Left renal pelvis (tissue), 4 donors: Measurements from ENCODE around the gene KCNJ13. TPM values are rescaled to one million over a fixed set of nuclear protein-coding genes. Genes with fewer than 3 reads are reported as not detected.

Source experiments
- DNase-seq, 4 donors: peaks; one replicate each; pipeline ENCODE4 v3.0.0-alpha.2; 2013; ENCODE audit warnings: low read depth in 4 of 4, low spot score in 3 of 4
- polyA plus RNA-seq, 4 donors: library from polyadenylated mRNA; unstranded; fragments of 120-200 nt; gene quantifications; one replicate each; pipeline ENCODE4 v1.2.1, GENCODE V29; 2013; ENCODE audit not compliant: insufficient read length in 4 of 4

The KCNJ13 gene
- 1 to 10 TPM in 3 of 4 donors, under 1 TPM in 1; 0.35 to 2.5 (median 2.3) TPM for polyA plus RNA-seq

DNA sequence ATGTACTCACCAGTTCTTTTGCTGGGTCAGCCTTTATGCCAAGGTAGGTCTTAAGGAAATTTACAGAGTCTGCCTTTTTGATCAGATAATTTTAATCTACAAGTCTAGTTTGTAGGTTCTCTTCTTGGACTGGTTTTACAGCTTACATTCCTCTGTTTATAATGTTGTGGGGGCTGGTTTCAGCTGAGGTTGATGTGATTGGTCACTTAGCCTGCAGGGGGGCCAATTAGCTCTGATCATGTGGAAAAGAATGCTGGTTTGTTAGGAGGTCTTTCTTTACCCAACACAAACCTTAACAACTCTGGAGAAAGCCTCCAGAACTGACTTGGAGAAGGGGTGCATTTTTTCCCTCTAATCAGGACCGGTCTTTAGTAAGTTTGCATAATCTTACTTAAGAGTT, at the start of gene KCNJ13:
Gene KCNJ13 (minus strand): TSS at position 131 of the 400 bp plus-strand sequence. CDS start 5,203 bp downstream, outside the sequence.
- DNase-seq, result peak in 1 of 4 donors; percentile 19

GRCh38 chr2:232817756-232818155, 41.4 kb upstream of the KCNJ13 start:
- DNase-seq, result no peak

GRCh38 chr2:232816657-232817056, 40.3 kb upstream of the KCNJ13 start:
- DNase-seq, result no peak

- DNase-seq, result no peak
These were observed 39.2 kb upstream of the KCNJ13 start for GRCh38 chr2:232815569-232815968.

- no peak for DNase-seq
These were observed 34.1 kb upstream of the KCNJ13 start for GRCh38 chr2:232810444-232810843.

DNA sequence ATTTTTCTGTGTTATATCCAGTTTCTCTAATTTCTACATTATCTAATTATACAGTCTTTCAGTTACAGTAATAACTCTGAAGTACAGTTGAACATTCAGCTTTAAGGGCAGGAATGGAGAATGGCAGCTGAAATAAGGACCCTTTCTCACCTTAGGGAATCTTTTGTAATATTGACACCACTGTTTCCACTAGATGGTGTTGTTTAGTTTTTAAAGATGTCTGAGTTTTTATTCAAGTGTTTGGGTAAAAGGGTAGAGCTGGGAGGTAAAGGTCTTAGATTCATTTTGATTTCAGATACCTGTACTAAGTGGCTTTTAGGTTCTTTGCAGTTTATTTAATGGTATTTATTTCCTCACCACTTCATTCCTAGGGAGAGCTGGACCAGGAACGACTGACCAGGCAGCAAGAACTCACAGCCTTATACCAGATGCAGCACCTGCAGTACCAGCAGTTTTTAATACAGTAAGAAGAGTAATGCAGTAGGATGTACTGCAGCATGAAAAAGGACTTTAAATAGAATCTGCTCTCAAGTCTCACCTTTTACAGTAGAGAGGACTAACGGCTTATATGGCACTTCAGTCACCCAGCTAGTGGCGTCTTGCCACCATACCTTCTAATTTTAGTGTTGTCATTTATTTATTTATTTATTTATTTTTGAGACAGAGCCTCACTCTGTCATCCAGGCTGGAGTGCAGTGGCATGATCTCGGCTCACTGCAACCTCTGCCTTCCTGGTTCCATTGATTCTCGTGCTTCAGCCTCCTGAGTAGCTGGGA, 33.2 kb upstream of the KCNJ13 start:
- DNase-seq, result no peak

DNA sequence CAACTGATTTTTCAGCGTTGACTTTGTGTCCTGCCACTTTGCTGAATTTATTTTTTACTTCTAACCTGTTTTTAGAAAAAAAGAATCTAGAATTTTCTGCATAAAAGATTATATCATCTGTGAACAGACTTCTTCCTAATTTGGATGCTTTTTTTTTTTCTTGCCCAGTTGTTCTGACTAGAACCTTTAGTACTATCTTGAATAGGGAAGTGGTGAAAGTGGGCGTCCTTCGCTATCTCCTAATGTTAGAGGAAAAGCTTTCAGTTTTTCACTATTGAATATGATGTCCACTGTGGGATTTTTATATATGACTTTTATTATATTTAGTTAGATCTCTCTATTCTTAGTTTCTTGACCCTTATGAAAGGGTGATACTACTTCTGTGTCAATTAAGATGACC, 25.7 kb upstream of the KCNJ13 start:
- DNase-seq, result no peak

- no peak for DNase-seq
These were observed 23.8 kb upstream of the KCNJ13 start for GRCh38 chr2:232800166-232800565.

DNA sequence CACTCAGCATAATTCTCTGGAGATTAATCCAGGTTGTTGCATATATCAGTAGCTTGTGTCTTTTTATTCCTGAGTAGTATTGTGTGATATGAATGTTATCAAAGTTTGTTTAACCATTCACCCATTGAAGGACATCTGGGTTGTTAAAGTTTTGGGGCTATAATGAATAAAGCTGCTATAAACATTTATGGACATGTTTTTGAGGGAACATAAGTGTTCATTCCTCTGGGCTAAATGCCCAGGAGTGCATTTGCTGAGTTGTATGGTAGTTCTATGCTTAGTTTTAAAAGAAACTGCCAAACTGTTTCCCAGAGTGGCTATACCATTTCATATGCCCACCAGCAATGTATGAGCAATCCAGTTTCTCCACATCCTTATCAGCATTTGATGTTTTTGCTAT, 21.8 kb upstream of the KCNJ13 start:
- no peak for DNase-seq

DNA sequence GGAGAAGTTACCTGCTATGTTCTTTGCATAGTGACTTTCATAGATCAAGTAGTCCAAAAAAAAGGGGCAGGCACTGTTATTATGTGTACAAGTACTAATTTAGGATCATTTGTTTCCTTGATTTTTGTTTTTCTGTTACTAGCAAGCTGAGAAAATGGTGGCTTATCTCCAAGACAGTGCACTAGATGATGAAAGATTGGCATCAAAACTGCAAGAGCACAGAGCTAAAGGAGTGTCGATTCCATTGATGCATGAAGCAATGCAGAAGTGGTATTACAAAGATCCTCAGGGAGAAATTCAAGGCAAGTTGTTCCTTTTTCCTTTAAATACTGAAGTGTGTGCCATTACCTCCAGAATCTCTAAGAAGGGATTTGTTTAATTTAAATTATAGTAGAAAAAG, 19.6 kb upstream of the KCNJ13 start:
- DNase-seq, result no peak

DNA sequence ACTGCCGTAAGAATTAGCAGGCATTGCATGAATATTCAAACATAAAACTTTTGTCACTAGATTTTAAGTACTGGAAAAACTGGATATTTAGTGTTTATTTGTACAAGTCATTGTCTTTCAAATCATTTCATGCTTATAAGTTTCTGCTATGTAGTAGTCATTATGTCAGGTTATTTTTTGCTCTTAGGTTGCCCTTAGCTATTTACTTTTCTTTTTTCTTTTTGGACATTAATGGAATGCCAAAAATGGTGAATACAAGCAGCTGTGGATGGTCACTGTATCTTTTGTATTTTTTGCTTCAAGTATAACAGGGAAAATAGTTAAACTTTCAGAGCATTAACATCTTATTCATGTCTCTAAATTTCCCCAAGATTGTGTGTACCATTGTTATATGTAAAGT, 18.6 kb upstream of the KCNJ13 start:
- DNase-seq, result no peak

DNA sequence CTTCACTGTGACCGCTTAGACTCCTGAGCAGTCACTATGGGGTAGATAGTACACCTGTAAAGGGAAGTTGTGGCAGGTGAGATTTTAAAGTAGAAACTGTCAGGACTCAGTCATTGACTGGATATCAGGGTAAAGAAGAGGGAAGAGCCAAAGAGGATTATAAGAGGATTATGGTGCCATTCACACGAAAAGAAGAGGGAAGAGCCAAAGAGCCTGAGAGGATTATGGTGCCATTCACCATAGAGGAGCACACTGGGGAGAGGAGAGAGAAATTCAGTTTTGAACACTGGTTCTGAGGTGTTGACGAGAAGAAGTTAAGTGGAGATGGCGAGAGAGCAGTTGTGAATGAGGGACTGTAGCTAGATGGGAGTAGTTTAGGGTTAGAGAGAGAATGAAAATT, 16.9 kb upstream of the KCNJ13 start:
- no peak for DNase-seq

DNA sequence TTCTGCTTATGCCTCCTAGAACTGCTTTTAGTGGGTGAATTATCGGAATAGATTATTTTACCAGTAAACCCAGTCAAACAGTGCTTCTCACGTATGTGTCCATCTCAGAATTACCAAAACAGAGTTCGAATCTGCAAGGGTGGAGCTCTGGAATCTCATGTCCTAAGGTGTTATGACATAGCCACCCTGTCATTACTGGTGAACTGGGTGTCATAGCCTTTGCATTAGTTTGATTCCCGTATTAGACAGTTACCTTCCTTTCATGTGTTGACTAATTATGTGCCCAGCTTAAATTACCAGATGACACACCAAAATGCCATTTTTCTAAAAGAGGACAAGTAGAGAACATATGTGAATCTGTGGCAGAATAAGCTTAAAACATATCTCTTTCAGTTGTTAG, 15.2 kb upstream of the KCNJ13 start:
- no peak for DNase-seq

DNA sequence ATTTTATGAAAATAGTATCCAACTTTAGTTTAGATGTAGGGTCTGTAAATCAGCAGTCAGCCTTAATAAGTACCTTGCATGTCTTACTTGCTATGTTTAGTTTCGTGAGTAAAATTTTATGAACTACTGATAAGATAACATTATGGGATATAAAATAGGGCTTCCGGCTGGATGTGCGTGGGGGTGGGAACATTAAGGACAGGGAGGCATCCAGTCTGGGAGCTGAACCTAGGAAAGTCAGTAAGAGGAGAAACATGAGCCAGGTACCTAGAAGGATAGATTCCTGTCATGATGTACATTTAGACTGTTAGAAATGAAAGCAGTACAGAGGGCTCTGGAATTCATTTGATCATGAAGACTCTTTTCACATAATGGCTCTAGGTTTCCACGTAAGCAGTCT, 12.7 kb upstream of the KCNJ13 start:
- DNase-seq, result peak in 1 of 4 donors; percentile 12

GRCh38 chr2:232787806-232788205, 11.4 kb upstream of the KCNJ13 start:
- DNase-seq, result no peak

- no peak for DNase-seq
These were observed 6.9 kb upstream of the KCNJ13 start for GRCh38 chr2:232783278-232783677.

DNA sequence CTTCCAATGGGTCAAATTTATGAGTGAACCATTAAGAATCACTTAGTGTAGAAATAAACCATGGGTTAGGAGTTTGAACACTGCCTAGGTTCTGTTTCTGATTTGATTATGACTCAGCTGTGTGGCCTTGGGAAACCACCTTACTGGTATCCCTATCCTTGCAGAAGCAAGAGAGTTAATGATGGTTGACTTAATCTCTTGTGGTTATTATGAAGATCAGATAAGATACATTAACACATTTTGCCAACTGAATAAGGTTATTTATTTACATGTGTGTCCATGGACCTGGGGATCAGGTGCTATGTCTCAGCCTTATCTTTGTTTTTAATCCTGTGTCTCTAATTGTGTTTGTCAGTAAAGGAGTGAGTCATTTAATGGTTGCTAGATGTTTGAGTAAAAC, 5.4 kb upstream of the KCNJ13 start:
- DNase-seq, result no peak

DNA sequence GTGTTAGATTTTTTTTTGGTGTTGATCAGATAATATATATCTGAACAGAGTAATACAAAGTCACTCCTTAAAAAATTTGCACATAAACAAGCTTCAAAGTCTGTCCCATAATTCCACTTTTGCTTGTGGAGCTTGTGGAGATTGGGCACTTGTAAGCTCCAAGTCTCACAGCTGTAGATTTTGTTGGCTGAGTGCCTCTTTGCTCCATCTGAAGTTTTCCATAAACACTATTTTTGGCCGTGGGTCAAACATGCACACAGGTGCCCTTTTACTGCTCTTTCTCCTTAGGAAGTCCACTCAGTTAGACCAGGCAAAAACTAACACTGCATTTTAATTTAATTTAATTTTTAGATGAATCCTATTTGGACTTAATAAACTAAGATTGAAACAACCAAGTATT, 3.6 kb upstream of the KCNJ13 start:
- no peak for DNase-seq

GRCh38 chr2:232779465-232779864, 3.1 kb upstream of the KCNJ13 start:
- DNase-seq, result no peak

DNA sequence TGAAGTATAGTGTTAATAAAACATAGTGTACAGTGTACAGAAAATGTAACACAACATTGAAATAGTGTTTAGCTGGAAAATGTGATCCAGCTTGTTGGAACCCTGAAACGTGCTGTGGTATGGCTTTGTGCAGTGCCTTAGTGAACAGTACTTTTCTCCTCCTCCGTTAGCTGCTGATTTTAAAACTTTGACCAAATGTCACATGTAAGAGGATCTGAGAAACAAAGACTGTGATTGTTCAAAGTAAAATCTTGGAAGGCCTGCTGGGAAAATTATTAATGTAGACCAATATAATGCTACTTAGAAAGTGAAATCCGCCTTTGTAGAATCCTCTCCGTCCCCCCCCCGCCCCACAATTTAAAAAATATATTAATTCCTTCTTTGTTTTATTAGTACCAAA, 911 bp upstream of the KCNJ13 start:
- no peak for DNase-seq

DNA sequence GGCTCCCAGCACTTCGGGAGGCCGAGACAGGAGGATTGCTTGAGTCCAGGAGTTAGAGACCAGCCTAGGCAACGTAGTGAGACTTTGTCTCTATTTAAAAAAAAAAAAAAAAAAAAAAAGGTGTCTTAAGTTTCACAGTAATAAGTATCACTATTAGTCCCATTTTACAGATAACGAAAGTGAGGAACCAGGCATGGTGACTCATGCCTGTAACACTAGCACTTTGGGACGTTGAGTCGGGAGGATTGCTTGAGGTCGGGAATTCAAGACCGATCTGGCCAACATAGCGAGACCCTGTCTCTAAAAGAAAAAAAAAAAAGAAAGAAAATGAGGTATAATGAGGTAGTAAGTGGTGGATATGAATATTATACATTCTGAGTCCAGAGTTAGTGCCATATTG, 2.5 kb downstream of the KCNJ13 start:
- DNase-seq, result no peak

DNA sequence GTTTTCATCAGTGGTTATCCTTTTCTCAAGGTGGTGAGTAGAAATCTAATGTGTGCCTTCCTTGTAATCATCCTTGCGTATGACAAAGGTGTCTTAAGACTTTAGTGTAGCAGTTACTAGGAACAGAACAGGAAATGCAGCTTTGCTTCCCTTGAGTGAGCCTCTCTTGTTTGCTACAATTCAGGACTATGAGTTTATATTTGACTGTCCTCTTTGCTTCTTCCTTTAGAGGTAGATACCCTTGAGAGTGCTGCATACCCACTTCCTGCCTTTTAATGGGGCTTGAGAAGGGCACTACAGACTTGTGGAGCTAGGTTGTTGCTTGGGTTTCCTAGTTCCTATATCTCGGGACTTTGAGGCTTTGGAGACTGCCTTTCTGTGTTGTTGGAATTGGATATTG, 3.8 kb downstream of the KCNJ13 start:
- DNase-seq, result no peak

GRCh38 chr2:232771870-232772269, 4.5 kb downstream of the KCNJ13 start:
- DNase-seq, result no peak
